Astrocyte of the cerebellum (primary cell): ENCODE results near the gene CHD6.

Experiments used
- DNase-seq: peaks from one replicate; pipeline ENCODE4 v3.0.0-alpha.2; 2011; ENCODE audit warnings: low read depth
- H3K4me3 ChIP-seq: 2 replicates; pipeline ENCODE4 v1.5.1; 2011; ENCODE audit warnings: mild to moderate bottlenecking, low read depth, low read length, moderate library complexity
- CTCF ChIP-seq: IDR thresholded peaks from 2 replicates; pipeline ENCODE4 v1.5.1; 2012; ENCODE audit warnings: low read length, low read depth, moderate library complexity, mild to moderate bottlenecking; ENCODE audit errors: missing control alignments
- in situ Hi-C: cut with HindIII; loops from 2 replicates; pipeline ENCODE4 v1.10.0; 2017; ENCODE audit warnings: low sequenced_read_pairs

CHD6 gene

GRCh38 chr20:41463567-41463966, 154.6 kb downstream of the CHD6 start:
- no peak overlapping the region for H3K4me3 ChIP-seq
- in situ Hi-C loops: no loop called here
- TF ChIP-seq CTCF: no peak
- DNase-seq: no peak

- in situ Hi-C loops: no loop called here
- TF ChIP-seq CTCF: no peak
- H3K4me3 ChIP-seq: no peak overlapping the region
- DNase-seq: no peak
Observed at GRCh38 chr20:41462372-41463161, 155.6 kb downstream of the CHD6 start.

GRCh38 chr20:41458761-41459160, 159.4 kb downstream of the CHD6 start:
- in situ Hi-C loops: no loop called here
- no peak for DNase-seq
- TF ChIP-seq CTCF: no peak
- H3K4me3 ChIP-seq: no peak overlapping the region

GRCh38 chr20:41457173-41457857, 160.9 kb downstream of the CHD6 start:
- DNase-seq: no peak
- in situ Hi-C loops: no loop called here
- no peak overlapping the region for H3K4me3 ChIP-seq
- no peak for TF ChIP-seq CTCF

GRCh38 chr20:41456351-41456750, 161.8 kb downstream of the CHD6 start:
- in situ Hi-C loops: no loop called here
- H3K4me3 ChIP-seq: no peak overlapping the region
- no peak for TF ChIP-seq CTCF
- no peak for DNase-seq

- in situ Hi-C loops: no loop called here
- no peak overlapping the region for H3K4me3 ChIP-seq
- no peak for TF ChIP-seq CTCF
- no peak for DNase-seq
Observed at GRCh38 chr20:41454250-41454649, 163.9 kb downstream of the CHD6 start.
